CD4-positive, alpha-beta memory T cell (primary cell): ENCODE data around the gene IFI27L2. TPM values are rescaled to one million over a fixed set of nuclear protein-coding genes. Genes with fewer than 3 reads are reported as not detected.

Experiments
- CTCF ChIA-PET: fragments of 350-600 bp; sonication (Branson Sonifier 250); formaldehyde crosslinking; loops from one replicate; lab custom pipeline; 2021; ENCODE audit warnings: inconsistent platforms; ENCODE audit not compliant: partially characterized antibody; lab: Charles Lee
- POLR2A ChIA-PET: fragments of 350-600 bp; sonication (Branson Sonifier 250); formaldehyde crosslinking; loops from one replicate; lab custom pipeline; 2021; ENCODE audit not compliant: partially characterized antibody; lab: Charles Lee
- DNase-seq, 5 donors: peaks; one replicate each; pipeline versions ENCODE4 v3.0.0 to v3.0.0-alpha.2; 2020 to 2022; ENCODE audit warnings: mixed read lengths in 1 of 5
- H3K27ac ChIP-seq: one replicate; pipeline ENCODE4 v1.7.0; 2013; ENCODE audit warnings: low read depth, low read length
- H3K27me3 ChIP-seq: 2 replicates; pipeline ENCODE4 v1.7.0; 2013; ENCODE audit warnings: mild to moderate bottlenecking, low read length, moderate library complexity; ENCODE audit not compliant: insufficient read depth
- H3K36me3 ChIP-seq: 2 replicates; pipeline ENCODE4 v1.7.0; 2013; ENCODE audit warnings: mild to moderate bottlenecking, low read length, moderate library complexity; ENCODE audit not compliant: insufficient read depth
- H3K4me1 ChIP-seq: 2 replicates; pipeline ENCODE4 v1.7.0; 2013; ENCODE audit warnings: mild to moderate bottlenecking, low read length, moderate library complexity; ENCODE audit not compliant: insufficient read depth
- H3K4me3 ChIP-seq, 2 donors: one replicate each; pipeline ENCODE4 v1.7.0; 2013; ENCODE audit warnings: low read length in 2 of 2, mild to moderate bottlenecking in 1 of 2
- H3K9me3 ChIP-seq, 2 donors: one replicate each; pipeline ENCODE4 v1.7.0; 2013; ENCODE audit warnings: low read length in 2 of 2, control low read depth in 1 of 2; ENCODE audit not compliant: control insufficient read depth in 1 of 2
- H3K27ac Mint-ChIP-seq, 7 donors: one replicate each; pipeline ENCODE4 v1.8.0; 2020 to 2021; ENCODE audit warnings: mixed read lengths in 7 of 7, mild to moderate bottlenecking in 6 of 7, inconsistent platforms in 3 of 7, moderate library complexity in 3 of 7
- H3K27me3 Mint-ChIP-seq, 2 donors: one replicate each; pipeline ENCODE4 v1.8.0; 2020 to 2021; ENCODE audit warnings: mixed read lengths in 2 of 2
- H3K36me3 Mint-ChIP-seq, 2 donors: one replicate each; pipeline ENCODE4 v1.8.0; 2020 to 2021; ENCODE audit warnings: mixed read lengths in 2 of 2, inconsistent platforms in 1 of 2, mild to moderate bottlenecking in 1 of 2
- H3K4me1 Mint-ChIP-seq, 4 donors: one replicate each; pipeline ENCODE4 v1.8.0; 2020 to 2021; ENCODE audit warnings: mixed read lengths in 4 of 4, mild to moderate bottlenecking in 1 of 4
- H3K4me3 Mint-ChIP-seq, 8 donors: one replicate each; pipeline ENCODE4 v1.8.0; 2020 to 2021; ENCODE audit warnings: mixed read lengths in 8 of 8, mild to moderate bottlenecking in 7 of 8, moderate library complexity in 6 of 8, inconsistent platforms in 3 of 8
- H3K9me3 Mint-ChIP-seq, 8 donors: one replicate each; pipeline ENCODE4 v1.8.0; 2020 to 2021; ENCODE audit warnings: mixed read lengths in 8 of 8, mild to moderate bottlenecking in 5 of 8, inconsistent platforms in 3 of 8, moderate library complexity in 1 of 8
- intact Hi-C: fragments of 100-400 bp; cut with micrococcal nuclease; formaldehyde crosslinking; loops from one replicate; pipeline ENCODE4 v1.15.1; 2023
- polyA plus RNA-seq, 2 donors: library from polyadenylated mRNA; unstranded; fragments of 300-500 nt; fragmentation: Illumina TruSeq; gene quantifications; one replicate each; pipeline ENCODE4 v1.2.3, GENCODE V29; 2021
- total RNA-seq, 2 experiments: library from RNA; stranded (reverse); gene quantifications; one replicate each; pipeline ENCODE4 v1.2.3, GENCODE V29; 2021

IFI27L2 gene
- total and polyA plus RNA-seq, 4 experiments from 2014 or later: 34.0 to 87.9 (median 49.8) TPM

GRCh38 chr14:94136575-94137331, 7.3 kb upstream of the IFI27L2 start:
- Mint-ChIP-seq H3K27me3 (peaks cover 1 to 3% of the 10 kb centered on the region in 2 donors), H3K36me3 (peaks cover 0 to 6% of the 10 kb centered on the region in 2 donors), H3K4me3 (no peak overlapping the region), H3K27ac (no peak overlapping the region), H3K4me1 (peaks cover 0 to 10% (median 1%) of the 10 kb centered on the region in 4 donors), H3K9me3 (peaks cover 0 to 7% (median 0%) of the 10 kb centered on the region in 8 donors)
- H3K4me3 ChIP-seq: no peak overlapping the region
- peak; percentile 74 to 80 (median 77) for DNase-seq
- ChIA-PET CTCF (interaction anchor here (0.6 to 11.1 kb wide), 49 partner anchors 6 to 1023 kb away, joined by 3 to 142 read pairs (median 5); partner anchors contain the start of genes DDX24, IFI27L1, IFI27L2 and OTUB2), POLR2A (interaction anchor here (0.7 to 2.0 kb wide), 10 partner anchors 9 to 177 kb away, joined by 3 to 12 read pairs (median 4); partner anchors contain the start of genes DDX24 and IFI27L1)
- no peaks in the 10 kb centered on the region for H3K36me3 ChIP-seq
- intact Hi-C loops: loop anchor here (1.0 kb wide), 4 partner anchors 22 to 197 kb away; no protein-coding TSS in a partner anchor
- H3K27me3 ChIP-seq: no peaks in the 10 kb centered on the region
- H3K4me1 ChIP-seq: no peaks in the 10 kb centered on the region
- no peak overlapping the region for H3K27ac ChIP-seq
- no peaks in the 10 kb centered on the region for H3K9me3 ChIP-seq

GRCh38 chr14:94135476-94135875, 6.1 kb upstream of the IFI27L2 start:
- Histone ChIP-seq H3K27me3 (no peaks in the 10 kb centered on the region), H3K4me3 (no peak overlapping the region), H3K36me3 (no peaks in the 10 kb centered on the region), H3K9me3 (no peaks in the 10 kb centered on the region), H3K4me1 (peaks cover 1% of the 10 kb centered on the region), H3K27ac (no peak overlapping the region)
- H3K27ac Mint-ChIP-seq: no peak overlapping the region
- ChIA-PET CTCF (interaction anchor here (2.1 to 9.7 kb wide), 3 partner anchors 44 to 196 kb away, joined by 16 to 142 read pairs (median 119); no protein-coding TSS in a partner anchor), POLR2A (no interaction called here)
- H3K4me3 Mint-ChIP-seq: no peak overlapping the region
- H3K27me3 Mint-ChIP-seq: peaks cover 1 to 3% of the 10 kb centered on the region in 2 donors
- H3K4me1 Mint-ChIP-seq: peaks cover 0 to 10% (median 1%) of the 10 kb centered on the region in 4 donors
- H3K36me3 Mint-ChIP-seq: peaks cover 0 to 6% of the 10 kb centered on the region in 2 donors
- DNase-seq: no peak
- intact Hi-C loops: no loop called here
- peaks cover 0 to 7% (median 0%) of the 10 kb centered on the region in 8 donors for H3K9me3 Mint-ChIP-seq

DNA sequence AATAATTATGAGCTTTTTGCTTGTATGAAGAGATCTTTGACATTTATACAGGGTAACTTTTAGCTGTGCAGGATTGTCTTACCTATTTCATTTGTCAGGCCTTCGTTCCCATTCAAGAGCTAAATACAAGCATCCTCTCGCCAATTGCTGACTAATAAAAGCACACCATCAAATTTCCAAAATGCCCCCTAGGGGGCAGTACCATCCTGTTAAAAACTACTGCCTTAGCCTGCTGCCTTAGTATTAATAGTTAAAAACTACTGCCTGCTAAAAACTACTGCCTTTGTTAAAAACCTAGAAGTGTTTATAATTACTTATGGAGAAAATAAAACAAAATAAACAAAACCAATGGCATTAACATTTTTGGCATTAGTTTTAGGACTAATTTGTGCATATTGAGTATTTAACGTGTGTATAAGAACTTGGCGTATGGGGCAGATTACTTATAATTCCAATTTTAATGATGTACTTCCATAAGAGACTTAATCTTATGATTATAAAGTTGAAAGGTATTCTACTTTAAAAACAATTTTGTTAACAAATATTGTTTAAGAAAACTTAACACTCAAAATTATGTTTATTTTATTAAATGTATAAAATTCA, 3.0 kb upstream of the IFI27L2 start:
- Histone ChIP-seq H3K36me3 (no peaks in the 10 kb centered on the region), H3K27ac (no peak overlapping the region), H3K9me3 (no peaks in the 10 kb centered on the region), H3K4me1 (peaks cover 18% of the 10 kb centered on the region), H3K4me3 (no peak overlapping the region), H3K27me3 (no peaks in the 10 kb centered on the region)
- peak; percentile 66 to 76 (median 74) for DNase-seq
- intact Hi-C loops: loop anchor here (1.0 kb wide), 2 partner anchors 48 to 96 kb away; no protein-coding TSS in a partner anchor
- H3K27me3 Mint-ChIP-seq: peaks cover 0 to 3% of the 10 kb centered on the region in 2 donors
- peaks cover 12 to 31% (median 20%) of the 10 kb centered on the region in 4 donors for H3K4me1 Mint-ChIP-seq
- peak overlapping the region in 1 of 7 donors; percentile 7 for H3K27ac Mint-ChIP-seq
- CTCF ChIA-PET: interaction anchor here (0.7 to 7.5 kb wide), 34 partner anchors 9 to 417 kb away, joined by 3 to 126 read pairs (median 4); partner anchors contain the start of gene PPP4R4
- H3K4me3 Mint-ChIP-seq: no peak overlapping the region
- H3K9me3 Mint-ChIP-seq: peaks cover 0 to 7% (median 0%) of the 10 kb centered on the region in 8 donors
- POLR2A ChIA-PET: interaction anchor here (0.6 to 1.7 kb wide), 6 partner anchors 43 to 193 kb away, joined by 3 to 4 read pairs (median 3); no protein-coding TSS in a partner anchor
- peaks cover 0 to 6% of the 10 kb centered on the region in 2 donors for H3K36me3 Mint-ChIP-seq

GRCh38 chr14:94129758-94130414, 482 bp upstream of the IFI27L2 start:
- H3K4me1 ChIP-seq: peaks cover 18% of the 10 kb centered on the region
- POLR2A ChIA-PET: interaction anchor here (2.7 to 3.2 kb wide), 2 partner anchors 45 to 49 kb away, joined by 12 to 17 read pairs; partner anchors contain the start of genes DDX24, IFI27L1 and PPP4R4
- H3K9me3 Mint-ChIP-seq: peaks cover 0 to under 1% (median 0%) of the 10 kb centered on the region in 8 donors
- CTCF ChIA-PET: interaction anchor here (1.2 to 7.5 kb wide), 11 partner anchors 12 to 356 kb away, joined by 3 to 126 read pairs (median 10); partner anchors contain the start of genes DDX24 and IFI27L1
- intact Hi-C loops: loop anchor here (1.0 kb wide), 1 partner anchor 49 kb away; the partner anchor contains the start of genes DDX24 and IFI27L1
- peak overlapping the region; percentile 46 for H3K27ac ChIP-seq
- peak in 3 of 5 donors; percentile 23 to 28 (median 27) for DNase-seq
- peak overlapping the region; percentile 72 to 85 (median 81) for H3K27ac Mint-ChIP-seq
- peak overlapping the region; percentile 50 to 82 for H3K4me3 ChIP-seq
- H3K36me3 ChIP-seq: no peaks in the 10 kb centered on the region
- peak overlapping the region; percentile 86 to 93 (median 90) for H3K4me3 Mint-ChIP-seq
- H3K27me3 Mint-ChIP-seq: no peaks in the 10 kb centered on the region
- H3K9me3 ChIP-seq: no peaks in the 10 kb centered on the region
- peaks cover 12 to 25% (median 20%) of the 10 kb centered on the region in 4 donors for H3K4me1 Mint-ChIP-seq
- H3K36me3 Mint-ChIP-seq: peaks cover under 1 to 9% of the 10 kb centered on the region in 2 donors
- no peaks in the 10 kb centered on the region for H3K27me3 ChIP-seq

GRCh38 chr14:94128216-94128839, 1.1 kb downstream of the IFI27L2 start:
- Histone ChIP-seq H3K27ac (peak overlapping the region; percentile 46), H3K36me3 (no peaks in the 10 kb centered on the region), H3K4me1 (peaks cover 18% of the 10 kb centered on the region), H3K27me3 (no peaks in the 10 kb centered on the region), H3K4me3 (no peak overlapping the region), H3K9me3 (no peaks in the 10 kb centered on the region)
- Mint-ChIP-seq H3K9me3 (no peaks in the 10 kb centered on the region), H3K27ac (peak overlapping the region; percentile 30 to 88 (median 83)), H3K4me3 (peak overlapping the region; percentile 86 to 93 (median 90)), H3K27me3 (no peaks in the 10 kb centered on the region), H3K4me1 (peaks cover 12 to 25% (median 20%) of the 10 kb centered on the region in 4 donors), H3K36me3 (peaks cover 0 to 9% of the 10 kb centered on the region in 2 donors)
- intact Hi-C loops: no loop called here
- DNase-seq: no peak
- ChIA-PET CTCF (interaction anchor here (0.8 to 7.5 kb wide), 11 partner anchors 13 to 357 kb away, joined by 3 to 126 read pairs (median 4); partner anchors contain the start of genes DDX24 and IFI27L1), POLR2A (interaction anchor here (0.7 to 3.2 kb wide), 5 partner anchors 29 to 90 kb away, joined by 3 to 17 read pairs (median 4); partner anchors contain the start of genes DDX24, IFI27L1 and PPP4R4)

DNA sequence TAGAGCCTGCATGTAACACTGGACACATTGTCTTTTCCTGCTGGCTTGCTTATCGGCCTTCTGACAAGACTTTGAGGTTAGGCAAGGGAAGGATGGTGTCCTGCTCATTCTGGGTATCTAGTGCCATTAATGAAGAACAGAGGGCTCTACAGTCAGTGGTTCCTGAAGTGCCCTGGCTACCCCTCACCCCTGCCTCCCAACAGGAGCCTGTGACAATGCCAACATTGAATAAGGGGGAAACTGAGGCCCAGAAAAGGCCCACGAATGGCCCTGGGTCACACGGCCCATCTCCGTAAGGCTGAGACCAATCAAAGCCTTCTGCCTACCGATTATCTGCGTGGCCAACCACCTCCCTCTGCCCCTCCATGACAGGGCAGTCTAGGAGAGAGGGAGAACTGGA, 2.1 kb downstream of the IFI27L2 start:
- no peaks in the 10 kb centered on the region for H3K27me3 ChIP-seq
- Mint-ChIP-seq H3K4me3 (peak overlapping the region in 1 of 8 donors; percentile 90), H3K27ac (peak overlapping the region in 1 of 7 donors; percentile 53), H3K27me3 (no peaks in the 10 kb centered on the region), H3K9me3 (peaks cover 0 to 3% (median under 1%) of the 10 kb centered on the region in 8 donors), H3K4me1 (peaks cover 12 to 25% (median 20%) of the 10 kb centered on the region in 4 donors), H3K36me3 (peaks cover 0 to 9% of the 10 kb centered on the region in 2 donors)
- no peaks in the 10 kb centered on the region for H3K9me3 ChIP-seq
- H3K4me3 ChIP-seq: no peak overlapping the region
- POLR2A ChIA-PET: no interaction called here
- CTCF ChIA-PET: interaction anchor here (1.2 to 7.5 kb wide), 4 partner anchors 14 to 91 kb away, joined by 3 to 126 read pairs (median 88); no protein-coding TSS in a partner anchor
- intact Hi-C loops: no loop called here
- no peak for DNase-seq
- no peak overlapping the region for H3K27ac ChIP-seq
- H3K4me1 ChIP-seq: peaks cover 18% of the 10 kb centered on the region
- H3K36me3 ChIP-seq: no peaks in the 10 kb centered on the region
